SHP77 (cell line): Measurements from ENCODE around the gene TP53I11.

ENCODE experiments used
- DNase-seq, 2 experiments: peaks; one replicate each; lab custom pipeline; 2025; lab: John Stamatoyannopoulos, UW

The TP53I11 gene

GRCh38 chr11:44885065-44885810 is 65.4 kb downstream of the TP53I11 start:
- DNase-seq = no peak

DNA sequence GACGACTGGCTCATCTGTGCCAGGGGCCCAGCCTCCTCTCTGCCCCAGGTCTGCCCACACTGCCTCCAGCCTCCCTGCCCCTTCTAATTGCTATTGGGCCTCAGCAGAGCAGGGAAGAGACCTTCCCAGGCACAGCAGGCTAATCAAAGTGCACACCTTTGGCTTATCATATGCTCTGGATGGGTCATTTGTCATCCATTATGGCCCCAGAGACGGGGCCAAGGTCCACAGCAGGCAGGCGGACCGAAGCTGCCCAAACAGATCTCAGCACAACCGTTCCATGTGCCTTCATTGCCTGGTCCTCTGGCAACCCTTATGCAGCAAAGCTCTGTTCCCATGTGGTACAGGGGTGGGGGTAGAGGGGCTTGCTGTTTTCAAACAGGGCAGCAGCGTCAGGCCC is 66.6 kb downstream of the TP53I11 start:
- no peak for DNase-seq

GRCh38 chr11:44883277-44883676 is 67.4 kb downstream of the TP53I11 start:
- no peak for DNase-seq
